K562 (cell line): Measurements from ENCODE around the gene THBS2. TPM values are rescaled to one million over a fixed set of nuclear protein-coding genes. Genes with fewer than 3 reads are reported as not detected.
A peak's percentile ranks its signal among the peaks of the same experiment; 100 is the strongest.

ENCODE experiments used
- CREBBP ChIP-seq: IDR thresholded peaks from one replicate; pipeline ENCODE4 v1.6.1; 2012; ENCODE audit warnings: low read depth, mild to moderate bottlenecking, control low read depth, inconsistent platforms, low read length
- CTBP1 ChIP-seq: fragments of 450-650 bp; IDR thresholded peaks from 2 replicates; pipeline ENCODE4 v1.6.1; 2016; ENCODE audit warnings: borderline replicate concordance
- ESRRB ChIP-seq: fragments of 250-450 bp; sonication (Bioruptor Pico); IDR thresholded peaks from 2 replicates; pipeline ENCODE4 v1.5.0; 2020; ENCODE audit warnings: mild to moderate bottlenecking, moderate library complexity, borderline replicate concordance
- ETV6 ChIP-seq, 3 experiments: fragments of 150-350 bp in 1 of 3; sonication (generic) in 1 of 3; formaldehyde crosslinking in 1 of 3; IDR thresholded peaks; 2 replicates each; pipeline versions ENCODE4 v1.6.1 to v1.8.0; 2014 to 2022; ENCODE audit warnings: borderline replicate concordance in 2 of 3, low read depth in 2 of 3, antibody characterized with exemption in 1 of 3, low read length in 1 of 3, mild to moderate bottlenecking in 1 of 3, missing genetic modification reagents in 1 of 3
- HMGN3 ChIP-seq: IDR thresholded peaks from 2 replicates; pipeline ENCODE4 v1.6.1; 2011; ENCODE audit warnings: borderline replicate concordance, low read depth, mild to moderate bottlenecking, mixed read lengths, low read length; ENCODE audit not compliant: insufficient read length; ENCODE audit errors: extremely low read depth
- MCM5 ChIP-seq: fragments of 450-650 bp; IDR thresholded peaks from 2 replicates; pipeline ENCODE4 v1.6.1; 2016; ENCODE audit warnings: low read depth
- NRF1 ChIP-seq, 2 experiments: fragments of 450-650 bp; IDR thresholded peaks in 1 of 2; conservative IDR thresholded peaks in 1 of 2; 2 replicates each; pipeline ENCODE4 v1.6.1; 2014; ENCODE audit warnings: mild to moderate bottlenecking in 2 of 2
- RBM17 ChIP-seq: fragments of 200-400 bp; formaldehyde crosslinking; IDR thresholded peaks from 2 replicates; pipeline ENCODE4 v1.6.1; 2017; ENCODE audit warnings: low read depth, mild to moderate bottlenecking, low read length, borderline replicate concordance
- SUPT5H ChIP-seq: fragments of 450-650 bp; IDR thresholded peaks from 2 replicates; pipeline ENCODE4 v1.6.1; 2016
- TSC22D4 ChIP-seq: fragments of 450-650 bp; IDR thresholded peaks from 2 replicates; pipeline ENCODE4 v1.6.1; 2016; ENCODE audit warnings: missing genetic modification characterization, missing biosample characterization, control low read depth
- ZNF174 ChIP-seq: fragments of 250-450 bp; sonication (Bioruptor Pico); IDR thresholded peaks from 2 replicates; pipeline ENCODE4 v1.4.0; 2020; ENCODE audit warnings: mild to moderate bottlenecking
- polyA plus RNA-seq, 8 experiments: library from polyadenylated mRNA; depleted of rRNA in 4 of 8; stranded (reverse) in 5 of 8; unstranded in 3 of 8; fragments of >200 nt; fragmentation: Nextera tagmentation in 2 of 8; fragmentation: Illumina TruSeq in 1 of 8; extraction: Ambion mirVana in 2 of 8; extraction: Trizol in 1 of 8; gene quantifications; 2 replicates each; pipeline versions ENCODE4 v1.2.1 to v1.2.3, GENCODE V29; 2011 to 2014; ENCODE audit warnings: inconsistent platforms in 1 of 8, missing spikeins in 1 of 8
- total RNA-seq, 7 experiments: library from RNA; depleted of rRNA in 6 of 7; stranded (reverse); fragments of >200 nt in 6 of 7; fragmentation: Illumina TruSeq in 2 of 7; extraction: Trizol in 2 of 7; gene quantifications; 2 replicates each; pipeline versions ENCODE4 v1.2.1 to v1.2.3, GENCODE V29; 2011 to 2021; ENCODE audit warnings: low replicate concordance in 1 of 7
- TF ChIP-seq, protein P1 (sequence below): fragments of 450-650 bp; formaldehyde crosslinking; IDR thresholded peaks from 2 replicates; pipeline ENCODE4 v1.4.0; 2020; ENCODE audit warnings: mild to moderate bottlenecking, moderate library complexity
- TF ChIP-seq, protein P2 (sequence below): sonication (generic); formaldehyde crosslinking; IDR thresholded peaks from 2 replicates; pipeline ENCODE4 v1.8.0; 2023; ENCODE audit warnings: missing genetic modification reagents, mild to moderate bottlenecking, borderline replicate concordance
- TF ChIP-seq, protein P3 (sequence below), 2 experiments: IDR thresholded peaks; 2 replicates each; pipeline ENCODE4 v1.6.1; 2011; ENCODE audit warnings: borderline replicate concordance in 1 of 2, control low read depth in 1 of 2, low read depth in 1 of 2, low read length in 1 of 2, mild to moderate bottlenecking in 1 of 2, mixed read lengths in 1 of 2, moderate library complexity in 1 of 2; ENCODE audit not compliant: insufficient read depth in 1 of 2, insufficient read length in 1 of 2, poor library complexity in 1 of 2, severe bottlenecking in 1 of 2; ENCODE audit errors: extremely low read depth in 1 of 2
- TF ChIP-seq, protein P4 (sequence below), 3 experiments: fragments of 200-800 bp in 1 of 3; fragments of 250-450 bp in 1 of 3; fragments of 450-650 bp in 1 of 3; sonication (Bioruptor Pico) in 1 of 3; sonication (Bioruptor generic) in 1 of 3; formaldehyde crosslinking in 1 of 3; IDR thresholded peaks; 2 replicates each; pipeline versions ENCODE4 v1.6.1 to v1.8.0; 2016 to 2022; ENCODE audit warnings: mild to moderate bottlenecking in 2 of 3, missing genetic modification characterization in 2 of 3, missing compliant biosample characterization in 1 of 3, moderate library complexity in 1 of 3

The THBS2 gene
- total and polyA plus RNA-seq, 9 of the 15 experiments (the other 6 are each of a cell fraction or from before 2014, with no cell fraction given) = 0.03 to 0.11 (median 0.03) TPM; not detected in 6

- TF ChIP-seq, protein P1, sequence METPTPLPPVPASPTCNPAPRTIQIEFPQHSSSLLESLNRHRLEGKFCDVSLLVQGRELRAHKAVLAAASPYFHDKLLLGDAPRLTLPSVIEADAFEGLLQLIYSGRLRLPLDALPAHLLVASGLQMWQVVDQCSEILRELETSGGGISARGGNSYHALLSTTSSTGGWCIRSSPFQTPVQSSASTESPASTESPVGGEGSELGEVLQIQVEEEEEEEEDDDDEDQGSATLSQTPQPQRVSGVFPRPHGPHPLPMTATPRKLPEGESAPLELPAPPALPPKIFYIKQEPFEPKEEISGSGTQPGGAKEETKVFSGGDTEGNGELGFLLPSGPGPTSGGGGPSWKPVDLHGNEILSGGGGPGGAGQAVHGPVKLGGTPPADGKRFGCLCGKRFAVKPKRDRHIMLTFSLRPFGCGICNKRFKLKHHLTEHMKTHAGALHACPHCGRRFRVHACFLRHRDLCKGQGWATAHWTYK = no peak
- TF ChIP-seq TSC22D4 (tag) (no peak), SUPT5H (no peak), MCM5 (no peak), NRF1 (conservative IDR thresholded peaks at IDR 0.05 in 1 of 2, IDR thresholded peaks at IDR 0.05 in 1 of 2) (no peak), HMGN3 (no peak), CREBBP (no peak), ETV6 (IDR thresholded peaks at IDR 0.05; ENCODE audit: borderline replicate concordance in 1 of 2, low read depth in 2 of 2, low read length in 1 of 2) (no peak), ETV6 (CRISPR knock-in tag; IDR thresholded peaks at IDR 0.05; ENCODE audit: borderline replicate concordance) (no peak), ZNF174 (CRISPR knock-in tag) (no peak), CTBP1 (peak; percentile 92), RBM17 (no peak), ESRRB (CRISPR knock-in tag) (no peak)
- TF ChIP-seq, protein P2, sequence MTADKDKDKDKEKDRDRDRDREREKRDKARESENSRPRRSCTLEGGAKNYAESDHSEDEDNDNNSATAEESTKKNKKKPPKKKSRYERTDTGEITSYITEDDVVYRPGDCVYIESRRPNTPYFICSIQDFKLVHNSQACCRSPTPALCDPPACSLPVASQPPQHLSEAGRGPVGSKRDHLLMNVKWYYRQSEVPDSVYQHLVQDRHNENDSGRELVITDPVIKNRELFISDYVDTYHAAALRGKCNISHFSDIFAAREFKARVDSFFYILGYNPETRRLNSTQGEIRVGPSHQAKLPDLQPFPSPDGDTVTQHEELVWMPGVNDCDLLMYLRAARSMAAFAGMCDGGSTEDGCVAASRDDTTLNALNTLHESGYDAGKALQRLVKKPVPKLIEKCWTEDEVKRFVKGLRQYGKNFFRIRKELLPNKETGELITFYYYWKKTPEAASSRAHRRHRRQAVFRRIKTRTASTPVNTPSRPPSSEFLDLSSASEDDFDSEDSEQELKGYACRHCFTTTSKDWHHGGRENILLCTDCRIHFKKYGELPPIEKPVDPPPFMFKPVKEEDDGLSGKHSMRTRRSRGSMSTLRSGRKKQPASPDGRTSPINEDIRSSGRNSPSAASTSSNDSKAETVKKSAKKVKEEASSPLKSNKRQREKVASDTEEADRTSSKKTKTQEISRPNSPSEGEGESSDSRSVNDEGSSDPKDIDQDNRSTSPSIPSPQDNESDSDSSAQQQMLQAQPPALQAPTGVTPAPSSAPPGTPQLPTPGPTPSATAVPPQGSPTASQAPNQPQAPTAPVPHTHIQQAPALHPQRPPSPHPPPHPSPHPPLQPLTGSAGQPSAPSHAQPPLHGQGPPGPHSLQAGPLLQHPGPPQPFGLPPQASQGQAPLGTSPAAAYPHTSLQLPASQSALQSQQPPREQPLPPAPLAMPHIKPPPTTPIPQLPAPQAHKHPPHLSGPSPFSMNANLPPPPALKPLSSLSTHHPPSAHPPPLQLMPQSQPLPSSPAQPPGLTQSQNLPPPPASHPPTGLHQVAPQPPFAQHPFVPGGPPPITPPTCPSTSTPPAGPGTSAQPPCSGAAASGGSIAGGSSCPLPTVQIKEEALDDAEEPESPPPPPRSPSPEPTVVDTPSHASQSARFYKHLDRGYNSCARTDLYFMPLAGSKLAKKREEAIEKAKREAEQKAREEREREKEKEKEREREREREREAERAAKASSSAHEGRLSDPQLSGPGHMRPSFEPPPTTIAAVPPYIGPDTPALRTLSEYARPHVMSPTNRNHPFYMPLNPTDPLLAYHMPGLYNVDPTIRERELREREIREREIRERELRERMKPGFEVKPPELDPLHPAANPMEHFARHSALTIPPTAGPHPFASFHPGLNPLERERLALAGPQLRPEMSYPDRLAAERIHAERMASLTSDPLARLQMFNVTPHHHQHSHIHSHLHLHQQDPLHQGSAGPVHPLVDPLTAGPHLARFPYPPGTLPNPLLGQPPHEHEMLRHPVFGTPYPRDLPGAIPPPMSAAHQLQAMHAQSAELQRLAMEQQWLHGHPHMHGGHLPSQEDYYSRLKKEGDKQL = no peak
- TF ChIP-seq, protein P3, sequence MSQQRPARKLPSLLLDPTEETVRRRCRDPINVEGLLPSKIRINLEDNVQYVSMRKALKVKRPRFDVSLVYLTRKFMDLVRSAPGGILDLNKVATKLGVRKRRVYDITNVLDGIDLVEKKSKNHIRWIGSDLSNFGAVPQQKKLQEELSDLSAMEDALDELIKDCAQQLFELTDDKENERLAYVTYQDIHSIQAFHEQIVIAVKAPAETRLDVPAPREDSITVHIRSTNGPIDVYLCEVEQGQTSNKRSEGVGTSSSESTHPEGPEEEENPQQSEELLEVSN (IDR thresholded peaks at IDR 0.05; ENCODE audit: borderline replicate concordance in 1 of 2, extremely low read depth in 1 of 2, insufficient read depth in 1 of 2, insufficient read length in 1 of 2, low read depth in 1 of 2, low read length in 1 of 2, poor library complexity in 1 of 2, severe bottlenecking in 1 of 2) = no peak
- TF ChIP-seq, protein P4, sequence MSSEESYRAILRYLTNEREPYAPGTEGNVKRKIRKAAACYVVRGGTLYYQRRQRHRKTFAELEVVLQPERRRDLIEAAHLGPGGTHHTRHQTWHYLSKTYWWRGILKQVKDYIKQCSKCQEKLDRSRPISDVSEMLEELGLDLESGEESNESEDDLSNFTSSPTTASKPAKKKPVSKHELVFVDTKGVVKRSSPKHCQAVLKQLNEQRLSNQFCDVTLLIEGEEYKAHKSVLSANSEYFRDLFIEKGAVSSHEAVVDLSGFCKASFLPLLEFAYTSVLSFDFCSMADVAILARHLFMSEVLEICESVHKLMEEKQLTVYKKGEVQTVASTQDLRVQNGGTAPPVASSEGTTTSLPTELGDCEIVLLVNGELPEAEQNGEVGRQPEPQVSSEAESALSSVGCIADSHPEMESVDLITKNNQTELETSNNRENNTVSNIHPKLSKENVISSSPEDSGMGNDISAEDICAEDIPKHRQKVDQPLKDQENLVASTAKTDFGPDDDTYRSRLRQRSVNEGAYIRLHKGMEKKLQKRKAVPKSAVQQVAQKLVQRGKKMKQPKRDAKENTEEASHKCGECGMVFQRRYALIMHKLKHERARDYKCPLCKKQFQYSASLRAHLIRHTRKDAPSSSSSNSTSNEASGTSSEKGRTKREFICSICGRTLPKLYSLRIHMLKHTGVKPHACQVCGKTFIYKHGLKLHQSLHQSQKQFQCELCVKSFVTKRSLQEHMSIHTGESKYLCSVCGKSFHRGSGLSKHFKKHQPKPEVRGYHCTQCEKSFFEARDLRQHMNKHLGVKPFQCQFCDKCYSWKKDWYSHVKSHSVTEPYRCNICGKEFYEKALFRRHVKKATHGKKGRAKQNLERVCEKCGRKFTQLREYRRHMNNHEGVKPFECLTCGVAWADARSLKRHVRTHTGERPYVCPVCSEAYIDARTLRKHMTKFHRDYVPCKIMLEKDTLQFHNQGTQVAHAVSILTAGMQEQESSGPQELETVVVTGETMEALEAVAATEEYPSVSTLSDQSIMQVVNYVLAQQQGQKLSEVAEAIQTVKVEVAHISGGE (CRISPR knock-in tag; IDR thresholded peaks at IDR 0.05) = no peak
These were observed 29.4 kb downstream of the THBS2 start (continued) for GRCh38 chr6:169224185-169224695.
